Measurements from ENCODE around the gene IL17B. TPM values are rescaled to one million over a fixed set of nuclear protein-coding genes. Genes with fewer than 3 reads are reported as not detected.

IL17B gene
- total RNA-seq, 3 donors from 2014 or later, result not detected

DNA sequence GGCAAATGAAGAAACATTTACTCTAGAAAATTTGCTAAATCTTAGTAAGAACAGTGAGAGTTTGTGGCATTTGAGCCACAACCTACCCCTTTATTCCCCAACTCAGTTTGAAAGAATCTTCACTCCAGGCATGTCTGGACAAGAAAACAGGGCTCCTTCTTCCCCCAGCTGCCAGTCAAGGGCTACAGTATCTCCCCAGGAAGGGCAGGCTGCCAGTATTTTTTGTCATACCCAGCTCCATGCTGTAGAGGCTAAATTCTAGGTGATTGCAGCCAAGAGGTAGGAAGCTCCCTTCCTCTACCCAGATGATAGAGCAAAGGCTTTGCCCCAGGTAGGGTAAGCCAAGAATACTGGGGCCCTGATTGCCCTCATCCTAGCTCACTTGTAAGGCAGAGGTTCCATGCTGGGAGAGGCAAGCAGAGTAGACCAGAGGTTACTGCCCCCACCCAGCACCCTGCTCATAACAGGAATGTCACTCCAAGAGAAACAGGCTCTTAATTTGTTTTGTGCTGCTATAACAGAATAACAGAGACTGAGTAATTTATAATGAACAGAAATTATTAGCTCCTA lies 53.8 kb downstream of the IL17B start:
- H3K36me3 Mint-ChIP-seq (ENCODE audit: insufficient read depth), result no peaks in the 10 kb centered on the region
- no peaks in the 10 kb centered on the region for H3K27me3 Mint-ChIP-seq (ENCODE audit: low read depth)
- DNase-seq (no peak), ATAC-seq (no peak)
- no peaks in the 10 kb centered on the region for H3K9me3 Mint-ChIP-seq
- H3K4me3 Mint-ChIP-seq, result no peak overlapping the region
- no peaks in the 10 kb centered on the region for H3K4me1 Mint-ChIP-seq (ENCODE audit: low read depth)

DNA sequence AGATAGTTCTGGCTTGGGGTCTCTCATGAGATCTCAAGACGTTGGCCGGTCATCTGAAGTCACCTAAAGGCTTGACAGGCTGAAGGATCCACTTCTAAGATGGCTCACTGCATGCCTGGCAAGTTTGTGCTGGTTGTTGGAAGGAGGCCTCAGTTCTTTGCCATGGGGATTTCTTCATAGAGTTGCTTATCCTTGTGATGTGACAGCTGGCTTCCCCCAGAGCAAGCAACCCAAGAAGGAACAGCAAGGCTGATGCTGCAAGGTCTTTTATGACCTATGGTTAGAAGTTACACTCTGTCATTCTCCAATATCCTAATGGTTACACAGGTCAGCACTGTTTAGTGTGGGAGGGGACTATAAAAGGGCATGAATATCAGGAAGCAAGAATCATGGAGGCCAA lies 54.5 kb downstream of the IL17B start:
- no peak for DNase-seq
- Mint-ChIP-seq H3K36me3 (ENCODE audit: insufficient read depth) (no peaks in the 10 kb centered on the region), H3K4me1 (ENCODE audit: low read depth) (no peaks in the 10 kb centered on the region), H3K4me3 (no peak overlapping the region), H3K27me3 (ENCODE audit: low read depth) (no peaks in the 10 kb centered on the region), H3K9me3 (no peaks in the 10 kb centered on the region)
- no peak for ATAC-seq

Other genes starting within 250 kb of the IL17B start
- gene ABLIM3, start 237.8 kb downstream of the IL17B start, total RNA-seq, result under 1 TPM; 0.10 to 0.24 (median 0.24) TPM
- under 1 TPM in 2 of 3 donors, not detected in 1; 0.08 to 0.21 TPM for gene AFAP1L1, start 107.4 kb downstream of the IL17B start, total RNA-seq
- gene GRPEL2, start 33.8 kb downstream of the IL17B start, total RNA-seq, result 10 to 100 TPM; 45.8 to 52.1 (median 50.6) TPM
- gene PCYOX1L, start 21.2 kb downstream of the IL17B start, total RNA-seq, result 10 to 100 TPM in 1 of 3 donors, 1 to 10 TPM in 2; 8.8 to 13.4 (median 8.8) TPM
- 100 to 1,000 TPM; 200 to 222 (median 212) TPM for gene CSNK1A1, start 172.1 kb upstream of the IL17B start, total RNA-seq
- under 1 TPM; 0.08 to 0.53 (median 0.52) TPM for gene ARHGEF37, start 202.2 kb upstream of the IL17B start, total RNA-seq

All from activated T-cell treated with anti-CD3 and anti-CD28 coated beads, Interleukin-2, amount 50 U/mL, for 4 hours (primary cell).